Large intestine (tissue), 3 donors: ENCODE results near the gene HSD11B1. TPM values are rescaled to one million over a fixed set of nuclear protein-coding genes. Genes with fewer than 3 reads are reported as not detected.

ENCODE experiments used
- DNase-seq, 2 donors: peaks; one replicate each; pipeline versions ENCODE4 v3.0.0 to v3.0.0-alpha.2; 2013
- H3K27ac ChIP-seq: one replicate; pipeline ENCODE4 v1.5.1; 2013; ENCODE audit warnings: low read length
- H3K27me3 ChIP-seq: 2 replicates; pipeline ENCODE4 v1.6.1; 2013; ENCODE audit warnings: low read length; ENCODE audit not compliant: control insufficient read depth, insufficient read depth
- H3K36me3 ChIP-seq: 2 replicates; pipeline ENCODE4 v1.6.1; 2013; ENCODE audit warnings: low read length; ENCODE audit not compliant: control insufficient read depth, insufficient read depth
- H3K4me1 ChIP-seq: one replicate; pipeline ENCODE4 v1.6.1; 2013; ENCODE audit warnings: low read length; ENCODE audit not compliant: control insufficient read depth, insufficient read depth
- H3K4me3 ChIP-seq: one replicate; pipeline ENCODE4 v1.5.1; 2013; ENCODE audit warnings: low read length
- H3K9me3 ChIP-seq: one replicate; pipeline ENCODE4 v1.6.1; 2013; ENCODE audit warnings: mild to moderate bottlenecking, low read depth, low read length, moderate library complexity; ENCODE audit not compliant: control insufficient read depth
- WGBS: methylation state at CpG from one replicate; pipeline ENCODE4 v1.1.5; 2013; ENCODE audit warnings: low lambda C conversion rate; ENCODE audit not compliant: insufficient coverage; 5-methylcytosine and 5-hydroxymethylcytosine counted together
- polyA plus RNA-seq: library from polyadenylated mRNA; unstranded; fragments of 120-200 nt; gene quantifications from one replicate; pipeline ENCODE4 v1.2.1, GENCODE V29; 2013

Gene HSD11B1
- polyA plus RNA-seq, 1 donor: 0.31 TPM

GRCh38 chr1:209752890-209753289 is 48.2 kb downstream of the HSD11B1 start:
- Histone ChIP-seq H3K27me3 (no peaks in the 10 kb centered on the region), H3K9me3 (no peaks in the 10 kb centered on the region), H3K36me3 (no peaks in the 10 kb centered on the region), H3K27ac (no peak overlapping the region), H3K4me3 (no peak overlapping the region), H3K4me1 (peaks cover 21% of the 10 kb centered on the region)
- WGBS: 100% methylated on average over 1 of the region's 3 CpGs
- DNase-seq: no peak

- peaks cover 16% of the 10 kb centered on the region for H3K4me1 ChIP-seq
- H3K27ac ChIP-seq: peak overlapping the region; percentile 81
- H3K27me3 ChIP-seq: no peaks in the 10 kb centered on the region
Measured at GRCh38 chr1:209755256-209755655, 50.6 kb downstream of the HSD11B1 start.

GRCh38 chr1:209755926-209756614 is 51.4 kb downstream of the HSD11B1 start, which contains the start of gene TRAF3IP3:
Gene TRAF3IP3 (plus strand): TSS chr1:209756053. CDS start chr1:209760040, 3,987 bp downstream.
- H3K4me3 ChIP-seq: peak within 1 kb of the TSS; percentile 35

More at GRCh38 chr1:209755256-209755655, 50.6 kb downstream of the HSD11B1 start:
- no peaks in the 10 kb centered on the region for H3K36me3 ChIP-seq
- no peak for DNase-seq
- H3K9me3 ChIP-seq: no peaks in the 10 kb centered on the region
- WGBS: no CpG with 5 or more reads among the region's 1 CpG
- no peak overlapping the region for H3K4me3 ChIP-seq

GRCh38 chr1:209756615-209757445 is 52.2 kb downstream of the HSD11B1 start:
- WGBS: no CpG with 5 or more reads among the region's 5 CpGs
- peak overlapping the region; percentile 81 for H3K27ac ChIP-seq
- peak overlapping the region; percentile 35 for H3K4me3 ChIP-seq
- H3K4me1 ChIP-seq: peaks cover 13% of the 10 kb centered on the region
- DNase-seq: no peak
- H3K9me3 ChIP-seq: no peaks in the 10 kb centered on the region
- no peaks in the 10 kb centered on the region for H3K36me3 ChIP-seq
- no peaks in the 10 kb centered on the region for H3K27me3 ChIP-seq

More at GRCh38 chr1:209755926-209756614, 51.4 kb downstream of the HSD11B1 start, which contains the start of gene TRAF3IP3:
- DNase-seq: peak; percentile 74 to 83
- Histone ChIP-seq H3K4me1 (peaks cover 16% of the 10 kb centered on the region), H3K9me3 (no peaks in the 10 kb centered on the region), H3K27me3 (no peaks in the 10 kb centered on the region), H3K36me3 (no peaks in the 10 kb centered on the region), H3K27ac (peak within 1 kb of the TSS; percentile 81)
- no CpG with 5 or more reads among the region's 10 CpGs for WGBS

- Histone ChIP-seq H3K27me3 (no peaks in the 10 kb centered on the region), H3K36me3 (no peaks in the 10 kb centered on the region), H3K4me3 (no peak overlapping the region), H3K9me3 (no peaks in the 10 kb centered on the region), H3K4me1 (peaks cover 13% of the 10 kb centered on the region), H3K27ac (no peak overlapping the region)
- no peak for DNase-seq
- no CpG with 5 or more reads among the region's 3 CpGs for WGBS
Measured at GRCh38 chr1:209758400-209758799, 53.8 kb downstream of the HSD11B1 start.

GRCh38 chr1:209759829-209760359 is 55.2 kb downstream of the HSD11B1 start:
- Histone ChIP-seq H3K4me1 (peaks cover 13% of the 10 kb centered on the region), H3K27me3 (no peaks in the 10 kb centered on the region), H3K9me3 (no peaks in the 10 kb centered on the region), H3K27ac (no peak overlapping the region), H3K4me3 (no peak overlapping the region), H3K36me3 (no peaks in the 10 kb centered on the region)
- no peak for DNase-seq
- no CpG with 5 or more reads among the region's 12 CpGs for WGBS

- Histone ChIP-seq H3K36me3 (no peaks in the 10 kb centered on the region), H3K27ac (no peak overlapping the region), H3K4me3 (no peak overlapping the region), H3K4me1 (peaks cover 10% of the 10 kb centered on the region), H3K27me3 (no peaks in the 10 kb centered on the region), H3K9me3 (no peaks in the 10 kb centered on the region)
- no peak for DNase-seq
Measured at GRCh38 chr1:209761011-209761635, 56.5 kb downstream of the HSD11B1 start.

GRCh38 chr1:209766051-209766450 is 61.4 kb downstream of the HSD11B1 start:
- Histone ChIP-seq H3K27me3 (no peaks in the 10 kb centered on the region), H3K4me3 (no peak overlapping the region), H3K4me1 (peaks cover 22% of the 10 kb centered on the region), H3K36me3 (peaks cover 2% of the 10 kb centered on the region), H3K9me3 (peaks cover 6% of the 10 kb centered on the region), H3K27ac (peak overlapping the region; percentile 86)
- peak; percentile 86 to 92 for DNase-seq
- WGBS: 0% methylated on average over 1 of the region's 2 CpGs

- peaks cover 9% of the 10 kb centered on the region for H3K9me3 ChIP-seq
- no peaks in the 10 kb centered on the region for H3K27me3 ChIP-seq
- peak; percentile 43 to 51 for DNase-seq
- peaks cover 22% of the 10 kb centered on the region for H3K4me1 ChIP-seq
- H3K36me3 ChIP-seq: peaks cover 2% of the 10 kb centered on the region
- H3K4me3 ChIP-seq: no peak overlapping the region
- peak overlapping the region; percentile 86 for H3K27ac ChIP-seq
Measured at GRCh38 chr1:209767096-209767495, 62.5 kb downstream of the HSD11B1 start.

GRCh38 chr1:209767706-209768105 is 63.1 kb downstream of the HSD11B1 start:
- H3K9me3 ChIP-seq: peaks cover 9% of the 10 kb centered on the region
- no peak for DNase-seq
- H3K27ac ChIP-seq: peak overlapping the region; percentile 34
- no peaks in the 10 kb centered on the region for H3K27me3 ChIP-seq
- peaks cover 22% of the 10 kb centered on the region for H3K4me1 ChIP-seq
- H3K4me3 ChIP-seq: no peak overlapping the region
- peaks cover 2% of the 10 kb centered on the region for H3K36me3 ChIP-seq
